ENCODE results near the gene TCN2.
"Not testable (repeated sequence)": the region's sequence is repeated elsewhere in the genome, so short reads cannot be mapped to it uniquely, and the experiment has no call there.

TCN2 gene

GRCh38 chr22:30606455-30607299 is at the start of gene TCN2:
TSS of gene TCN2 (plus strand) at chr22:30607174. CDS start at chr22:30607332, 158 bp downstream.
- peak within 1 kb of the TSS; percentile 76 for H3K27ac ChIP-seq
- DNase-seq (ENCODE audit: low spot score), result peak; percentile 34
- ChIA-PET POLR2A (ENCODE audit: low non-redundant PET) (no interaction called here), CTCF (interaction anchor here (0.6 to 2.1 kb wide), 3 partner anchors 9 to 157 kb away, joined by 3 to 7 read pairs (median 3); no protein-coding TSS in a partner anchor)
- TF ChIP-seq, protein P1, sequence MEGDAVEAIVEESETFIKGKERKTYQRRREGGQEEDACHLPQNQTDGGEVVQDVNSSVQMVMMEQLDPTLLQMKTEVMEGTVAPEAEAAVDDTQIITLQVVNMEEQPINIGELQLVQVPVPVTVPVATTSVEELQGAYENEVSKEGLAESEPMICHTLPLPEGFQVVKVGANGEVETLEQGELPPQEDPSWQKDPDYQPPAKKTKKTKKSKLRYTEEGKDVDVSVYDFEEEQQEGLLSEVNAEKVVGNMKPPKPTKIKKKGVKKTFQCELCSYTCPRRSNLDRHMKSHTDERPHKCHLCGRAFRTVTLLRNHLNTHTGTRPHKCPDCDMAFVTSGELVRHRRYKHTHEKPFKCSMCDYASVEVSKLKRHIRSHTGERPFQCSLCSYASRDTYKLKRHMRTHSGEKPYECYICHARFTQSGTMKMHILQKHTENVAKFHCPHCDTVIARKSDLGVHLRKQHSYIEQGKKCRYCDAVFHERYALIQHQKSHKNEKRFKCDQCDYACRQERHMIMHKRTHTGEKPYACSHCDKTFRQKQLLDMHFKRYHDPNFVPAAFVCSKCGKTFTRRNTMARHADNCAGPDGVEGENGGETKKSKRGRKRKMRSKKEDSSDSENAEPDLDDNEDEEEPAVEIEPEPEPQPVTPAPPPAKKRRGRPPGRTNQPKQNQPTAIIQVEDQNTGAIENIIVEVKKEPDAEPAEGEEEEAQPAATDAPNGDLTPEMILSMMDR (conservative IDR thresholded peaks at IDR 0.05; ENCODE audit: low read depth), result no peak

DNA sequence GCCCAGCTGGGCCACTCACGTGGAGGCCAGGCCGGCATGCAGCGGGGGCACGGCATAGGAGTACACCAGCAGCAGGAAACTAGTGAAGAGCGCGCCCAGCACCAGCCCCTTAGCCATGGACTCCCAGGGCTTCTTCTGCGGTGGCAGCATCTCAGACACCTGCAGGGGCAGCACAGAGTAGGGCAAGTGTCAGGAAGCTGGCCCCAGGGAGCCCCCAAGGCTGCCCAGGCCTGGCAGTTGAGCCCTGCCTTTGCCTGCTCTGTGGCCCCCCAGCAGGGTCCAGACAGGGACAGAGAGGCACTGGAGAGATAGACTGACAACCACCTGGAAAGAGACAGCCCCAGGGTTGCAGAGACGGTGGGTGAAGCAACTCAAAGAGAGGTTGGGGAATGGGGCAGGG is 49.7 kb upstream of the TCN2 start:
- ChIA-PET POLR2A (ENCODE audit: low non-redundant PET) (no interaction called here), CTCF (interaction anchor here (0.6 kb wide), 2 partner anchors 130 to 399 kb away, joined by 3 read pairs; no protein-coding TSS in a partner anchor)
- H3K27ac ChIP-seq, result no peak overlapping the region
- TF ChIP-seq, protein P1 (conservative IDR thresholded peaks at IDR 0.05; ENCODE audit: low read depth), result no peak
- DNase-seq (ENCODE audit: low spot score), result no peak

- TF ChIP-seq, protein P1 (conservative IDR thresholded peaks at IDR 0.05; ENCODE audit: low read depth), result no peak
- CTCF ChIA-PET, result no interaction called here
- H3K27ac ChIP-seq, result no peak overlapping the region
- POLR2A ChIA-PET (ENCODE audit: low non-redundant PET), result no interaction called here
- no peak for DNase-seq (ENCODE audit: low spot score)
Measured at GRCh38 chr22:30559889-30560288, 47.1 kb upstream of the TCN2 start.

GRCh38 chr22:30560643-30561202 is 46.3 kb upstream of the TCN2 start:
- CTCF ChIA-PET; DNase-seq (ENCODE audit: low spot score); POLR2A ChIA-PET (ENCODE audit: low non-redundant PET); H3K27ac ChIP-seq: not testable (repeated sequence)

DNA sequence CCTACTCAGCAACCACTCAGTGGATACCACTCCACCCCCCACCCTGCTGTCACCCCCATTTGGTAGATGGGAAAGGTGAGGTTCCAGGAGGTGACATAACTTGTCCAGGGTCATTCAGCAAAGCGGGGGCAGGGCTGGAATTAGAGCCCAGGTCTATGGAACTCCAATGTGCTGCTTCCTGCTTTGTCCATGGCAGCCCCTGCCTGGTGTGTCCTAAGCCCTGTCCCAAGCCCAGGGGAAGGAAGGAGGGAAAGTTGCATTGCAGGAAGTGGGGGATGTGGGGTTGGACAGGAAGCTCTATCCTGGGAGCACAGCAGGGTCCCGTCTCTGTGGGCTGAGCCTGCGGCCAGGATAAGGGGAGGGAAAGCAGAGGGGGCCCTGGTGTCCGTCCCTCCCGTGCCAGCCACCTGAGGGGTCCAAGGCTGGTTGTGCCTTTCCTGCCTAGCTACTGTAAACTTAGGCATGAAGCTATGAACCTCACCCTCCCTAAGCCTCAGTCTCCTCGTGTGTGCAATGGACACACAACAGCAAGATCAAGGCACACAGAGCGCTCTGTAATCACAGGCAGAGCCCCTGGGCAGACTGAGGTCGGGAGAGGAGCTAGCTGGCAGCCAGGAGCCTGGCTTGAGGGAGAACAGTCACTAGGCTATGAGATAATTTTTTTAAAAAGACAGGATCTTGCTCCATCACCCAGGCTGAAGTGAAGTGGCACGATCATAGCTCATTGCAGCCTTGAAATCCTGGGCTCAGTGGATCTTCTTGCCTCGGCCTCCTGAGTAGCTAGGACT is 45.4 kb upstream of the TCN2 start:
- ChIA-PET CTCF (interaction anchor here (0.5 to 1.2 kb wide), 3 partner anchors 36 to 152 kb away, joined by 3 to 4 read pairs (median 4); no protein-coding TSS in a partner anchor), POLR2A (ENCODE audit: low non-redundant PET) (no interaction called here)
- TF ChIP-seq, protein P1 (conservative IDR thresholded peaks at IDR 0.05; ENCODE audit: low read depth), result no peak
- H3K27ac ChIP-seq, result no peak overlapping the region
- DNase-seq (ENCODE audit: low spot score), result no peak

DNA sequence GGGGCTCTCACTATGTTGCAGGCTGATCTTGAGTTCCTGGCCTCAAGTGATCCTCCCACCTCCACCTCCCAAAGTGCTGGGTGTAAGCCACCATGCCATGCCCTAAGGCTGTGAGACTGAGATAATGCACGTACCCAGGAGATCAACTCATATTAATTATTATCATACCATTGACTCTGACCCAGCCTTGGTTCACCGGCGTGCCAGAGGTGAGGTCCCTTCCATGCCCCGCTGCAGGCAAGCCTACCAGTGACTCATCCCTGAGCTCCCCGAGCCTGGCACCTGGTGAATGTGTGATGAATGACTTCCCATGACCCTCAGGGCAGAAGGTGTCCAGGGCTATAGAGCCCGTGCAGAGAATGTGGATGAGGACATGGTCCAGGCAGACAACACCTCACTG is 44.6 kb upstream of the TCN2 start:
- no peak overlapping the region for H3K27ac ChIP-seq
- CTCF ChIA-PET, result interaction anchor here (0.5 to 1.2 kb wide), 3 partner anchors 35 to 151 kb away, joined by 3 to 4 read pairs (median 4); no protein-coding TSS in a partner anchor
- POLR2A ChIA-PET (ENCODE audit: low non-redundant PET), result no interaction called here
- TF ChIP-seq, protein P1 (conservative IDR thresholded peaks at IDR 0.05; ENCODE audit: low read depth), result no peak
- peak; percentile 42 for DNase-seq (ENCODE audit: low spot score)
